ENCODE results near the gene EME2.
"Not testable (repeated sequence)": the region's sequence is repeated elsewhere in the genome, so short reads cannot be mapped to it uniquely, and the experiment has no call there.

The EME2 gene

DNA sequence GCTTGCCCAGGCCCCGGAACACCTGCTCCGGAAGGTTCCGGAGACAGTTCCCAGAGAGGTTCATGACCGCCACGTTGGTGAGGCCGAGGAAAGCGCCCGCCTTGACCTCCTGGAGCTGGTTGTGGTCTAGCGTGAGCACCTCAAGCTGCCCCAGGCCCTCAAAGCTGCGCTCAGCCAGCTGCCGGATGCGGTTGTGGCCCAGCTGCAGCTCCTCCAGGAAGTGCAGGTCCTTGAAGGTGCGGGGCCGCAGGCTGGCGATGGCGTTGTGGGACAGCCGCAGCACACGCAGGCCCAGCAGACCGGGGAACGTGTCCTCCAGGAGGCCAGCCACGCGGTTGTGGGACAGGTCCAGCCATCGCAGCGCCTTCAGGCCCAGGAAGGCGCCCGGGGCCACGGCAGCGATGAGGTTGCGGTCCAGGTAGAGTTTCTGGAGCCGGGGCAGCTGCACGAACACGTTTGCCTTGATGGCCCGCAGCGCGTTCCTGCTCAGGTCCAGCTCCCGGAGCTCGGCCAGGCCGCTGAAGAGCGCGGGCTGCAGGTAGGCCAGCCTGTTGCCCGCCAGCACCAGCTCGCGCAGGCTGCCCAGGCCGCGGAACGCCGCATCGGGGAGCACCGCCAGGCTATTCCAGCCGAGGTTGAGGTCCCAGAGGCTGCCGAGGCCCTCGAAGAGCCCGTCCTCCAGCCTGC lies 18.8 kb downstream of the EME2 start:
- no peak for DNase-seq (ENCODE audit: extremely low read depth, low read depth)
- TF ChIP-seq, protein P1, sequence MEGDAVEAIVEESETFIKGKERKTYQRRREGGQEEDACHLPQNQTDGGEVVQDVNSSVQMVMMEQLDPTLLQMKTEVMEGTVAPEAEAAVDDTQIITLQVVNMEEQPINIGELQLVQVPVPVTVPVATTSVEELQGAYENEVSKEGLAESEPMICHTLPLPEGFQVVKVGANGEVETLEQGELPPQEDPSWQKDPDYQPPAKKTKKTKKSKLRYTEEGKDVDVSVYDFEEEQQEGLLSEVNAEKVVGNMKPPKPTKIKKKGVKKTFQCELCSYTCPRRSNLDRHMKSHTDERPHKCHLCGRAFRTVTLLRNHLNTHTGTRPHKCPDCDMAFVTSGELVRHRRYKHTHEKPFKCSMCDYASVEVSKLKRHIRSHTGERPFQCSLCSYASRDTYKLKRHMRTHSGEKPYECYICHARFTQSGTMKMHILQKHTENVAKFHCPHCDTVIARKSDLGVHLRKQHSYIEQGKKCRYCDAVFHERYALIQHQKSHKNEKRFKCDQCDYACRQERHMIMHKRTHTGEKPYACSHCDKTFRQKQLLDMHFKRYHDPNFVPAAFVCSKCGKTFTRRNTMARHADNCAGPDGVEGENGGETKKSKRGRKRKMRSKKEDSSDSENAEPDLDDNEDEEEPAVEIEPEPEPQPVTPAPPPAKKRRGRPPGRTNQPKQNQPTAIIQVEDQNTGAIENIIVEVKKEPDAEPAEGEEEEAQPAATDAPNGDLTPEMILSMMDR (IDR thresholded peaks at IDR 0.05; ENCODE audit: low read depth, low read length), result no peak

DNA sequence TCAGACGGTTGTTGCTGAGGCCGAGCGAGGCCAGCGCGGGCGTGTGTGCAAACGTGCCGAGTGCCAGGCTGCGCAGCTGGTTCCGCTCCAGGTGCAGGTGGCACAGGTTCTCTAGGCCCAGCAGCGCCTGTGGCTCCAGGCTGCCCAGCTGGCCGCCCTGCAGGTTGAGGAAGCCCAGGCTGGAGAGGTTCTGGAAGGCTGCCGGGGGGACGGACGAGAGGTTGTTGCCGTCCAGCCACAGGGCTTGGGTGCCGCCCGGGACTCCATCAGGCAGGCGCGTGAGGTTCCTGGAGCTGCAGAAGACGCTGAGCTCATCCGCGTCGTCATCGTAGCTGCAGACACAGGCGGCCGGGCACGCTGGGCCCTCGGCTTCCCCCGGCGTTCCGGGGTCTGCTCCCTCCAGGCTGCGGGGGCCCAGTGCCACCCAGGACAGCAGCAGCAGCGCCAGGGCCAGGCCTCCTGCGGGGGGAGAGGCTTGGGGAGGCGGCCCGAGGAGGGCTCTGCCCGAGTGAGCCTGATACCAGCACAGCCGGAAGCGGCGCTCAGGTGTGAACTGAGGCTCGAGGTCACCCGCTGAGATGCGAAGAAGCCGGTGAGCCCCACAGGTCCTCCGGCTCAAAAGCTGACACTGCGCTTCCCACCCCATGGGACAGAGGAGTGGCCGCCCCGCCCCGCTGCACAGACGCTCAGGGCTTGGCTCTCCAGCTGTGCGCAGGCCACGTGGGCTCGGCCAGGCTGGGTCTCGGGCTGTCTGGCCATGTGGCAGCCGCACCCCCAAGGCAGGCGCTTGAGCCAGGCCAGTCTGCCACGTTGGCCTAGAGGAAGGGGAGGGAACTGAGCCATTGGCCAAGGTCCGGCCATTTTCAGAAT lies 19.6 kb downstream of the EME2 start:
- DNase-seq (ENCODE audit: extremely low read depth, low read depth), result no peak
- TF ChIP-seq, protein P1 (IDR thresholded peaks at IDR 0.05; ENCODE audit: low read depth, low read length), result no peak

DNA sequence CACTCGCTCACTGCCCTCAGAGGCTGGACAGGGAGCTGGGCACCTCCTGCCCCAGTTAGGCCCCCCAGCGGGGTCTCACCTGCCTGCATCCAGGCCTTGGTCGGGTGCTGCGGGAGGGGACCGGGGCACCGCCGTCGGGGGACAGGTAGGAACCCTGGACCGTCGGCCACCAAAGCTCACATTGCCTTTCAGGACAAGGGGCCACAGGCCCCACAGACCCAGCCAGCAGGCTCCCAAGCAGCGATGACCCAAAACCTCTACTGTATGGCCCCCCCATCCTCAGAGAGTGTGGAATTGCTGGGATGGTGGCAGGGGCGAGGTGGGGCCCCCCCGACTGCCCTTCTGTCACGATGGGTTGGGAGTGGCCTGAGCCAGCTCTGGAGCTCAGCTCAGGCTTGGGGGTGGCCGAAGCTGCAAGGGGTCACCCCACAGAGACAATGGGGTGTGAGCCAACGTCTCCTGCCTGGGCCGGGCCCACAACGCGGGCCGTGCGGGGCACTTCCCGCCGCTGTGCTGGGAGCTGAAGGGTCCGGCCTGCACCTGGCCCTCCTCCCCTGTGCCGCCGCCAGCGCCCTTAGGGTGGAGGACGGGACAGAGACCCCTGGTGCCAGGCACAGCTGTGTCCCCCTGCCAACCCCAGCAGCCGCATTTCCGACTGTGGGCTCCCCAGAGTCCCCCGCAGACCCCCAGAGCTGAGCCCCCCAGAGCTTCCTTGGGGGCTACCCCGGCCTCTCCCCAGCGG lies 20.4 kb downstream of the EME2 start:
- DNase-seq (ENCODE audit: extremely low read depth, low read depth), result no peak
- TF ChIP-seq, protein P1 (IDR thresholded peaks at IDR 0.05; ENCODE audit: low read depth, low read length), result no peak

DNA sequence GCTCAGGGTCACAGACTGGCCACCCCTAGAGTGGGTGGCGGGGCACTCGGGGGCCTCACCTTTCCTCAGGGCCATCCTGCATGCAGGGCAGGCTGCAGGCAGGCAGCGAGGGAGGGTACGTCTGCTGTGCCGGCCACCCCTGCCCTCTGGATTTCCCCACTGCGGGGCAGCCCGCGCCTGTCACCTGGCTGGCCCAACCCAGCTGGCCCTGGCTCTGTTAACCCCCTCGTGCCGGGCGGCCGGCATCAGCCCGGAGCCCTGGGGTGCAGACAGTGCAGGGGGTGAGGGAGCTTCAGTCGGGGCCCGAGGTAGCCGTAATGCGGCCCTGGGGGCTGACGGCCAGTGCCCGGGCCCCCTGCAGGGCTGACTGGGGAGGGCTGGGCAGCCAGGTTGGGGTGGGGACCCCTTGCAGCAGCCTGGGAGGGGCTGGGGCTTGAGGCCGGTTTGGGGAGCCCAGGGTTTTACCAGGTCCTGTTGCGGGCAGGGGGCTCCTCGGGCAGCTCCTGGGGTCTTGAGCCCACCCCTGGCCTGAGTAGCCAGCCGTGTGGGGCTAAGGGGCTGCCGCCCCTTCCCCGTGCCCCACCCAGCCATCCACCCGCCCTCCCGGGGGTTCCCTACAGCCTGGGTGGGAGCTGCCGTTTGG lies 21.1 kb downstream of the EME2 start, which contains the start of gene IGFALS:
Gene IGFALS, minus strand, starts transcription at position 128 of the 643 bp plus-strand sequence. Its CDS starts 53 bp downstream, at position 75.
- DNase-seq (ENCODE audit: extremely low read depth, low read depth), result no peak
- TF ChIP-seq, protein P1 (IDR thresholded peaks at IDR 0.05; ENCODE audit: low read depth, low read length), result no peak

DNA sequence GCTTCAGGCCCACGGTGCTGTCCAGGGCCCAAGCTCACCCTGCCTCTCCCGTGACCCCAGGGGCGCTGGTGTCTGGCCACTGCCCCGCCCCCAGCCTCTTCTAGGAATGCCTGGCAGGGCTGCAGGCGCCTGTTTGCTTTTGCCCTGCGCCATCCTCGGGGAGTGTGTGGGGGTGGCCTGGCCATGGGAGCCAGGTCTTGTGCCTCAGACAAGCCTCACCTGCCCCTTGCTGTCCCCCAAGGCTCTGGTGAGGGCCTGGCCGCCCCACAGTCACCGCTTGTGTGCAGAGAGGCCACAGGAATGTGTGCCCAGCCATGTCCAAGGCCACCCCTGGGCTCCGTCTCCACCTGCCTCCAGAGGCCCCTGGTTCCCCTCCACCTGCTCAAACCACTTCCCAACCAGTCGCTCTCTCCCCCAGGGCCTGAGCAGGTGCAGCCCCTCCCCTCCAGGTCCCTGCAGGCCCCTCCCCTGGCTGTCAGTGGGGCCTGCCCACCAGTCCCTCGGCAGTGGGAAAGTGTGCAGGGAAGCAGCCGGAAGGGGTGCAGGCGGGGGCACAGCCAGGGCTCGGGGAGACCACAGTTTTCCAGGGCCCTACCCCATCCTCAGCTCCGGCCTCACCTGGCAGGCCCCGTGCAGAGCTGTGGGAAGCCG lies 21.7 kb downstream of the EME2 start:
- TF ChIP-seq, protein P1 (IDR thresholded peaks at IDR 0.05; ENCODE audit: low read depth, low read length), result no peak
- DNase-seq (ENCODE audit: extremely low read depth, low read depth), result no peak

DNA sequence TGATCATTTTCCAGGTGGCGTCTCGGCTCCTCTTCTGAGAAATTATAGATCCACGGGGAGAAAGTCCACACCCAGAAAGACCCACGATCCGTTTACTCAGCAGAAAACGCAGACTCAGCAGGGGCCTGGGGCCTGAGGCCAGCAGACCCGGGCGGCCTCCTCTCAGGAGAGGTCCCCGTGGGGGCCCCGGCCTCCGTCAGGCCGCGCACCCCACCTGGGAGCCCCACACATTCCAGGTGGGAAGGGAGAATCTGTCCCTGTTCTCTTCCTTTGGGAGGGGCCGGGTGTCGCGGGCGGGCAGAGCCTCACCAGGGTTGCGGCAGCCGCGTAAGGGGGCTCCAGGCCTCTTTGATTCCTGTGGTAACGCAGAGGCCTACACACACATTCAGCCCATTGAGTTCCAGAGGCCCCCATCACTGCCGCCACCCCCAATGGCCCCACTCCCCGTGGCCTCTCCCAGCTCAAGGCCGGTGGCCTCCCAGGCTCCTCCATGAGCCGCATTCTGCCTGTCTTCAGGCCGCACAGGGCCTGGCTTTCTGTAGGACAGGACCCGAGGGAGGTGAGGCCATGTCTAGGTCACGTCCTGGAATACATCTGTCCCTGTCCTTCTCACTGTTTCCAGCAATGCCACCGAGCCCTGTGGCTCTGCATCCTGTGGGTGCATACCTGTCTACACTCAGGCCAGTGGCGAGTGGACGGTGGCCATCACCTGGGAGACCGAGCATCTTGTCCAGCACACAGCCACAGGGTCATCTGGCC lies 22.5 kb downstream of the EME2 start:
- DNase-seq (ENCODE audit: extremely low read depth, low read depth), result no peak
- TF ChIP-seq, protein P1 (IDR thresholded peaks at IDR 0.05; ENCODE audit: low read depth, low read length), result no peak

DNA sequence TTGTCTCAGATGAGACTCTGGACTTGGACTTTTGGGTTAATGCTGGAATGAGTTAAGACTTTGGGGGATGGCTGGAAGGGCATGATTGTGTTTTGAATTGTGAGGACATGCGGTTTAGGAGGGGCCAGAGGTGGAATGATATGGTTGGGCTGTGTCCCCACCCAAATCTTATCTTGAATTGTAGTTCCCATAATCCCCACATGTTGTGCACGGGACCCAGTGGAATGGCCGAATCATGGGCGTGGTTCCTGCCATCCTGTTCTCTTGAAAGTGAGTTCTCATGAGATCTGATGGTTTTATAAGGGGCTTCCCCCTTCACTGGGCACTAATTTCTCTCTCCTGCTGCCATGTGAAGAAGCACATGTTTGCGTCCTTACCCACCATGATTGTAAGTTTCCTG lies 26.7 kb downstream of the EME2 start:
- not testable (repeated sequence) for DNase-seq (ENCODE audit: extremely low read depth, low read depth)
